ENCODE measurements around the gene B4GALT2. TPM values are rescaled to one million over a fixed set of nuclear protein-coding genes. Genes with fewer than 3 reads are reported as not detected.

The B4GALT2 gene
- total and polyA plus RNA-seq, 9 of the 15 experiments (the other 6 are each of a cell fraction or from before 2014, with no cell fraction given) = 1.3 to 86.8 (median 43.8) TPM

- TF ChIP-seq VEZF1 (CRISPR knock-in tag; IDR thresholded peaks at IDR 0.05) (peak; percentile 77), MEF2A (IDR thresholded peaks at IDR 0.05; ENCODE audit: control insufficient read depth, low read depth, low read length) (no peak), ZBTB9 (CRISPR knock-in tag; IDR thresholded peaks at IDR 0.05) (peak; percentile 11; the same call in 1 of the 2 replicates), ZZZ3 (IDR thresholded peaks at IDR 0.05) (no peak), NFE2 (IDR thresholded peaks at IDR 0.05; ENCODE audit: low read depth) (peak; percentile 59), ZNF3 (CRISPR knock-in tag; IDR thresholded peaks at IDR 0.05) (no peak), MECOM (CRISPR knock-in tag; IDR thresholded peaks at IDR 0.05) (no peak), SNRNP70 (optimal IDR thresholded peaks at IDR 0.05; ENCODE audit: low read depth, low read length) (no peak), XRCC4 (IDR thresholded peaks at IDR 0.05; ENCODE audit: extremely low read depth, insufficient read depth, insufficient read length) (no peak), ZNF121 (CRISPR knock-in tag; conservative IDR thresholded peaks at IDR 0.05) (no peak), PHB2 (IDR thresholded peaks at IDR 0.05; ENCODE audit: low read depth) (no peak), ZNF316 (IDR thresholded peaks at IDR 0.05) (peak; percentile 52), TSC22D4 (tag; IDR thresholded peaks at IDR 0.05) (no peak), ZNF79 (CRISPR knock-in tag; IDR thresholded peaks at IDR 0.05; ENCODE audit: low read depth) (no peak), DEAF1 (CRISPR knock-in tag; IDR thresholded peaks at IDR 0.05) (no peak; the same call in 1 of the 2 replicates), EZH2 (IDR thresholded peaks at IDR 0.05; ENCODE audit: borderline replicate concordance, low read depth, low read length) (no peak), SMAD3 (CRISPR knock-in tag; conservative IDR thresholded peaks at IDR 0.05) (no peak), ATF7 (IDR thresholded peaks at IDR 0.05) (peak; percentile 90), SP2 (IDR thresholded peaks at IDR 0.05; ENCODE audit: extremely low read depth, low read depth, low read length, poor library complexity, severe bottlenecking) (no peak), GTF2B (IDR thresholded peaks at IDR 0.05; ENCODE audit: extremely low read depth, insufficient read length) (no peak), HNRNPH1 (optimal IDR thresholded peaks at IDR 0.05; ENCODE audit: low read depth, low read length) (no peak), CSDE1 (IDR thresholded peaks at IDR 0.05) (no peak), ZNF511 (CRISPR knock-in tag; IDR thresholded peaks at IDR 0.05) (peak; percentile 71), KDM1A (IDR thresholded peaks at IDR 0.05) (no peak), ZNF324 (CRISPR knock-in tag; IDR thresholded peaks at IDR 0.05) (no peak)
Measured at GRCh38 chr1:43974443-43975248, 4.4 kb upstream of the B4GALT2 start, which contains the start of gene ATP6V0B (continued).

Data from K562 (cell line).